IMR-90 (cell line): ENCODE measurements around the gene SPTB. TPM values are rescaled to one million over a fixed set of nuclear protein-coding genes. Genes with fewer than 3 reads are reported as not detected.

Experiments
- ATAC-seq: fragments of 200-7000 bp; cut with Tn5 transposase; 2 replicates; pipeline ENCODE4 v1.9.1; 2020; ENCODE audit warnings: low read depth, mild to moderate bottlenecking, moderate library complexity
- BruUV-seq: library from RNA; stranded (reverse); fragments of 400-500 nt; replicated peaks from 2 replicates; lab custom pipeline; 2021; lab: Mats Ljungman, UMichigan
- CTCF ChIA-PET: fragments of 300-600 bp; formaldehyde crosslinking; extraction: SDS; loops from one replicate; lab custom pipeline; 2021; ENCODE audit warnings: antibody characterized with exemption; lab: Yijun Ruan, JAX
- POLR2A ChIA-PET: fragments of 300-600 bp; sonication (Branson Sonifier 250); formaldehyde crosslinking; loops from one replicate; lab custom pipeline; 2022; ENCODE audit warnings: antibody characterized with exemption; ENCODE audit not compliant: unreplicated experiment; lab: Charles Lee
- DNase-seq: peaks from one replicate; pipeline ENCODE4 v3.0.0; 2013
- H2AFZ ChIP-seq: replicated peaks from 2 replicates; pipeline ENCODE3; 2013; ENCODE audit warnings: low read length, mild to moderate bottlenecking; ENCODE audit not compliant: poor library complexity
- H2AK5ac ChIP-seq: 2 replicates; pipeline ENCODE4 v1.6.1; 2013; ENCODE audit warnings: low read depth, low read length, inconsistent platforms
- H2AK9ac ChIP-seq: replicated peaks from 2 replicates; pipeline ENCODE3; 2013; ENCODE audit warnings: mild to moderate bottlenecking, low read depth, low read length, moderate library complexity; ENCODE audit not compliant: poor library complexity
- H2BK120ac ChIP-seq: 2 replicates; pipeline ENCODE4 v1.6.1; 2013; ENCODE audit warnings: low read depth, low read length, inconsistent platforms
- H2BK15ac ChIP-seq: 3 replicates; pipeline ENCODE4 v1.6.1; 2013; ENCODE audit warnings: low read depth, low read length, inconsistent platforms
- H2BK20ac ChIP-seq: 2 replicates; pipeline ENCODE4 v1.6.1; 2013; ENCODE audit warnings: low read depth, mild to moderate bottlenecking, inconsistent platforms, low read length, moderate library complexity
- H2BK5ac ChIP-seq: 2 replicates; pipeline ENCODE4 v1.6.1; 2013; ENCODE audit warnings: mild to moderate bottlenecking, low read depth, low read length, inconsistent platforms; ENCODE audit not compliant: poor library complexity, severe bottlenecking
- H3K14ac ChIP-seq: replicated peaks from 2 replicates; pipeline ENCODE4 v1.6.1; 2013; ENCODE audit warnings: low read depth, low read length, inconsistent platforms
- H3K18ac ChIP-seq: 2 replicates; pipeline ENCODE4 v1.6.1; 2013; ENCODE audit warnings: low read depth, low read length, control low read depth
- H3K23ac ChIP-seq: 2 replicates; pipeline ENCODE4 v1.6.1; 2013; ENCODE audit warnings: low read depth, low read length, inconsistent platforms
- H3K27ac ChIP-seq: 2 replicates; pipeline ENCODE4 v1.5.1; 2013; ENCODE audit warnings: mild to moderate bottlenecking, control low read depth, low read length; ENCODE audit not compliant: insufficient read depth
- H3K27me3 ChIP-seq: 2 replicates; pipeline ENCODE4 v1.6.1; 2013; ENCODE audit warnings: low read length; ENCODE audit not compliant: control insufficient read depth, insufficient read depth
- H3K36me3 ChIP-seq: 2 replicates; pipeline ENCODE4 v1.6.1; 2013; ENCODE audit warnings: low read length, mixed read lengths; ENCODE audit not compliant: control insufficient read depth, insufficient read depth
- H3K4ac ChIP-seq: 2 replicates; pipeline ENCODE4 v1.6.1; 2013; ENCODE audit warnings: low read depth, low read length, inconsistent platforms
- H3K4me1 ChIP-seq: 2 replicates; pipeline ENCODE4 v1.6.1; 2013; ENCODE audit warnings: low read length, mixed read lengths; ENCODE audit not compliant: control insufficient read depth, insufficient read depth
- H3K4me2 ChIP-seq: 2 replicates; pipeline ENCODE4 v1.6.1; 2013; ENCODE audit warnings: low read depth, mild to moderate bottlenecking, control low read depth, low read length, moderate library complexity
- H3K4me3 ChIP-seq: 2 replicates; pipeline ENCODE4 v1.5.1; 2013; ENCODE audit warnings: low read depth, mild to moderate bottlenecking, control low read depth, low read length, moderate library complexity; ENCODE audit not compliant: insufficient read depth
- H3K56ac ChIP-seq: 2 replicates; pipeline ENCODE4 v1.6.1; 2013; ENCODE audit warnings: low read length, inconsistent platforms; ENCODE audit not compliant: insufficient read depth; ENCODE audit errors: extremely low read depth
- H3K79me1 ChIP-seq, 2 experiments: 2 replicates each; pipeline ENCODE4 v1.6.1; 2013; ENCODE audit warnings: low read length in 2 of 2, inconsistent platforms in 1 of 2, low read depth in 1 of 2
- H3K9ac ChIP-seq: 2 replicates; pipeline ENCODE4 v1.6.1; 2013; ENCODE audit warnings: low read depth, low read length, control low read depth
- H3K9me1 ChIP-seq: 2 replicates; pipeline ENCODE4 v1.6.1; 2013; ENCODE audit warnings: low read length, inconsistent platforms; ENCODE audit not compliant: insufficient read depth
- H3K9me3 ChIP-seq: 2 replicates; pipeline ENCODE4 v1.6.1; 2013; ENCODE audit warnings: low read length; ENCODE audit not compliant: control insufficient read depth, insufficient read depth
- H4K20me1 ChIP-seq: 2 replicates; pipeline ENCODE4 v1.6.1; 2013; ENCODE audit warnings: low read length, inconsistent platforms; ENCODE audit not compliant: insufficient read depth
- H4K5ac ChIP-seq: 2 replicates; pipeline ENCODE4 v1.6.1; 2013; ENCODE audit warnings: mild to moderate bottlenecking, low read depth, low read length, control low read depth
- H4K8ac ChIP-seq, 2 experiments: 2 replicates each; pipeline ENCODE4 v1.6.1; 2013; ENCODE audit warnings: low read depth in 2 of 2, low read length in 2 of 2, control low read depth in 1 of 2, inconsistent platforms in 1 of 2
- H4K91ac ChIP-seq: 2 replicates; pipeline ENCODE4 v1.6.1; 2013; ENCODE audit warnings: low read depth, low read length, inconsistent platforms; ENCODE audit not compliant: insufficient read depth
- BHLHE40 ChIP-seq: fragments of 150-350 bp; IDR thresholded peaks from 2 replicates; pipeline ENCODE4 v1.6.1; 2016; ENCODE audit warnings: mild to moderate bottlenecking, low read depth, low read length
- CEBPB ChIP-seq: IDR thresholded peaks from 2 replicates; pipeline ENCODE4 v1.6.1; 2012; ENCODE audit warnings: low read depth, low read length, improper control_type of control experiment
- CHD1 ChIP-seq: IDR thresholded peaks from 2 replicates; pipeline ENCODE4 v1.6.1; 2012; ENCODE audit warnings: low read depth, low read length, improper control_type of control experiment
- CTCF ChIP-seq: conservative IDR thresholded peaks from 2 replicates; pipeline ENCODE4 v1.5.1; 2012; ENCODE audit warnings: mild to moderate bottlenecking, low read depth, low read length, improper control_type of control experiment
- ELK1 ChIP-seq: fragments of 150-350 bp; IDR thresholded peaks from 2 replicates; pipeline ENCODE4 v1.6.1; 2016; ENCODE audit warnings: low read depth, mild to moderate bottlenecking, low read length, moderate library complexity, borderline replicate concordance
- FOS ChIP-seq: fragments of 150-350 bp; IDR thresholded peaks from 2 replicates; pipeline ENCODE4 v1.6.1; 2016; ENCODE audit warnings: low read depth, low read length
- MAFK ChIP-seq: IDR thresholded peaks from 2 replicates; pipeline ENCODE4 v1.6.1; 2012; ENCODE audit warnings: low read depth, low read length, improper control_type of control experiment
- MAZ ChIP-seq: IDR thresholded peaks from 2 replicates; pipeline ENCODE4 v1.6.1; 2012; ENCODE audit warnings: low read depth, mild to moderate bottlenecking, low read length, improper control_type of control experiment, moderate library complexity, borderline replicate concordance
- MXI1 ChIP-seq: IDR thresholded peaks from 2 replicates; pipeline ENCODE4 v1.6.1; 2012; ENCODE audit warnings: low read depth, mild to moderate bottlenecking, low read length, moderate library complexity, borderline replicate concordance
- NFE2L2 ChIP-seq: fragments of 150-350 bp; IDR thresholded peaks from 2 replicates; pipeline ENCODE4 v1.6.1; 2016; ENCODE audit warnings: low read depth, mild to moderate bottlenecking, low read length
- POLR2A ChIP-seq: IDR thresholded peaks from 2 replicates; pipeline ENCODE4 v1.6.1; 2012; ENCODE audit warnings: mild to moderate bottlenecking, low read depth, low read length
- RAD21 ChIP-seq: IDR thresholded peaks from 2 replicates; pipeline ENCODE4 v1.6.1; 2012; ENCODE audit warnings: low read length, improper control_type of control experiment
- RCOR1 ChIP-seq: IDR thresholded peaks from 2 replicates; pipeline ENCODE4 v1.6.1; 2012; ENCODE audit warnings: mild to moderate bottlenecking, low read length, improper control_type of control experiment; ENCODE audit not compliant: insufficient replicate concordance
- SMC3 ChIP-seq: fragments of 150-350 bp; IDR thresholded peaks from 2 replicates; pipeline ENCODE4 v1.6.1; 2016; ENCODE audit warnings: low read depth, mild to moderate bottlenecking, antibody characterized with exemption, low read length, moderate library complexity
- USF2 ChIP-seq: fragments of 150-350 bp; IDR thresholded peaks from 2 replicates; pipeline ENCODE4 v1.6.1; 2017; ENCODE audit warnings: mild to moderate bottlenecking, antibody characterized with exemption, low read length, low read depth
- WGBS, 2 experiments: methylation state at CpG; one replicate each; pipeline versions ENCODE4 v1.1.5 to v1.1.7; 2013; ENCODE audit warnings: missing lambda C conversion rate in 2 of 2; ENCODE audit not compliant: insufficient read length in 1 of 2; ENCODE audit errors: extremely low coverage in 2 of 2; 5-methylcytosine and 5-hydroxymethylcytosine counted together
- dilution Hi-C: fragments of 300-500 bp; cut with HindIII; formaldehyde crosslinking; loops from one replicate; pipeline ENCODE4 v1.14.3; 2018; ENCODE audit warnings: low sequenced_read_pairs; ENCODE audit not compliant: unreplicated experiment
- in situ Hi-C: fragments of 300-500 bp; cut with MboI; formaldehyde crosslinking; loops from 3 replicates; pipeline ENCODE4 v1.14.3; 2019; ENCODE audit warnings: low sequenced_read_pairs, inconsistent platforms, mixed read lengths
- intact Hi-C: fragments of 100-400 bp; cut with micrococcal nuclease; formaldehyde crosslinking; loops from 2 replicates; pipeline ENCODE4 v1.10.0; 2022
- polyA plus RNA-seq, 3 experiments: library from polyadenylated mRNA; depleted of rRNA; stranded (reverse); fragments of >200 nt; gene quantifications; 2 replicates each; pipeline ENCODE4 v1.2.3, GENCODE V29; 2012; ENCODE audit warnings: low replicate concordance in 1 of 3
- total RNA-seq: library from RNA; depleted of rRNA; stranded (reverse); fragments of >200 nt; gene quantifications from 2 replicates; pipeline ENCODE4 v1.2.3, GENCODE V29; 2012

The SPTB gene
- total and polyA plus RNA-seq, 2 of the 4 experiments (the other 2 are of a cell fraction): under 0.01 to 0.07 TPM

GRCh38 chr14:64752909-64753308 lies 126.8 kb downstream of the SPTB start:
- Histone ChIP-seq H3K4me3 (no peak overlapping the region), H3K4me1 (peaks cover 6% of the 10 kb centered on the region), H3K27me3 (peaks cover 8% of the 10 kb centered on the region; the same call in 1 of the 2 replicates), H3K14ac (no peak overlapping the region), H2BK120ac (no peak overlapping the region), H2BK5ac (no peak overlapping the region), H3K36me3 (no peaks in the 10 kb centered on the region), H3K9me1 (peaks cover 5% of the 10 kb centered on the region; the same call in 1 of the 2 replicates), H4K8ac (no peak overlapping the region), H4K5ac (no peak overlapping the region), H3K79me1 (no peaks in the 10 kb centered on the region), H3K27ac (no peak overlapping the region), H2AFZ (no peak overlapping the region), H3K4me2 (no peak overlapping the region), H2AK9ac (no peak overlapping the region), H3K9me3 (0 out of 2 replicates have a peak, but pooled peaks cover 2% of the 10 kb centered on the region), H4K91ac (no peak overlapping the region), H2BK15ac (no peak overlapping the region), H3K56ac (no peak overlapping the region), H2BK20ac (no peak overlapping the region), H2AK5ac (no peak overlapping the region), H3K4ac (no peak overlapping the region), H3K23ac (no peak overlapping the region), H3K18ac (no peak overlapping the region), H3K9ac (no peak overlapping the region), H4K20me1 (no peaks in the 10 kb centered on the region)
- in situ Hi-C loops: no loop called here
- intact Hi-C loops: no loop called here
- BruUV-seq: no TSS peak
- no CpG with 5 or more reads among the region's 6 CpGs for WGBS, 2 experiments
- ChIA-PET POLR2A (no interaction called here), CTCF (no interaction called here)
- dilution Hi-C loops: no loop called here
- DNase-seq (no peak), ATAC-seq (no peak)
- no peak for TF ChIP-seq CTCF
- TF ChIP-seq POLR2A: no peak
- no peak for TF ChIP-seq MXI1
- no peak for TF ChIP-seq BHLHE40
- TF ChIP-seq ELK1: no peak
- no peak for TF ChIP-seq MAFK
- no peak for TF ChIP-seq CEBPB
- TF ChIP-seq FOS: no peak
- no peak for TF ChIP-seq RCOR1
- no peak for TF ChIP-seq CHD1
- no peak for TF ChIP-seq USF2
- TF ChIP-seq NFE2L2: no peak
- no peak for TF ChIP-seq SMC3
- TF ChIP-seq MAZ: no peak
- TF ChIP-seq RAD21: no peak
